ENCODE measurements around the gene IER2. TPM values are rescaled to one million over a fixed set of nuclear protein-coding genes. Genes with fewer than 3 reads are reported as not detected.
A peak's percentile ranks its signal among the peaks of the same experiment; 100 is the strongest.

The IER2 gene
- total and polyA plus RNA-seq, 9 of the 15 experiments (the other 6 are each of a cell fraction or from before 2014, with no cell fraction given), result 4.5 to 205 (median 23.7) TPM

- TF ChIP-seq TEAD4 (IDR thresholded peaks at IDR 0.05; ENCODE audit: low read length), result no peak; the same call in 1 of the 2 replicates
- peak; percentile 60; the same call in 1 of the 2 replicates for TF ChIP-seq TEAD4 (CRISPR knock-in tag; IDR thresholded peaks at IDR 0.05; ENCODE audit: borderline replicate concordance)
- peak; percentile 81 for TF ChIP-seq XRCC5 (IDR thresholded peaks at IDR 0.05; ENCODE audit: low read depth, low read length)
- TF ChIP-seq ZKSCAN3 (CRISPR knock-in tag; IDR thresholded peaks at IDR 0.05), result no peak
- 0 out of 2 replicates have a peak, but pooled peaks have one; percentile 50 for TF ChIP-seq SMARCA5 (IDR thresholded peaks at IDR 0.05)
- peak; percentile 52 for TF ChIP-seq MYNN (IDR thresholded peaks at IDR 0.05)
- TF ChIP-seq MYNN (CRISPR knock-in tag; IDR thresholded peaks at IDR 0.05), result no peak
- TF ChIP-seq PHTF2 (CRISPR knock-in tag; IDR thresholded peaks at IDR 0.05), result no peak
- TF ChIP-seq HINFP (tag; conservative IDR thresholded peaks at IDR 0.05; ENCODE audit: low read depth), result no peak
- 0 out of 2 replicates have a peak, but pooled peaks have one; percentile 36 for TF ChIP-seq PRMT5 (CRISPR knock-in tag; IDR thresholded peaks at IDR 0.05)
- TF ChIP-seq CREB5 (CRISPR knock-in tag; IDR thresholded peaks at IDR 0.05), result no peak
- TF ChIP-seq NFE2 (IDR thresholded peaks at IDR 0.05; ENCODE audit: low read depth), result peak; percentile 49; the same call in 1 of the 2 replicates
- no peak for TF ChIP-seq CEBPZ (IDR thresholded peaks at IDR 0.05; ENCODE audit: borderline replicate concordance, low read depth, low read length)
- 0 out of 2 replicates have a peak, but pooled peaks have one; percentile 23 for TF ChIP-seq ELF1 (tag; IDR thresholded peaks at IDR 0.05)
- TF ChIP-seq RBM39 (optimal IDR thresholded peaks at IDR 0.05; ENCODE audit: low read depth, low read length), result peak; percentile 98
- peak; percentile 83 for TF ChIP-seq JUND (IDR thresholded peaks at IDR 0.05; ENCODE audit: borderline replicate concordance, low read depth, low read length)
- peak; percentile 80; the same call in 1 of the 3 replicates for TF ChIP-seq JUND (tag; IDR thresholded peaks at IDR 0.05; ENCODE audit: borderline replicate concordance, low read depth, low read length)
- peak; percentile 34; the same call in 1 of the 2 replicates for TF ChIP-seq SIN3B (IDR thresholded peaks at IDR 0.05; ENCODE audit: low read depth)
- peak; percentile 96 for TF ChIP-seq TAF9B (IDR thresholded peaks at IDR 0.05; ENCODE audit: partially characterized antibody)
- TF ChIP-seq TBP (optimal IDR thresholded peaks at IDR 0.05; ENCODE audit: low read depth, low read length), result no peak
- TF ChIP-seq STAG1 (CRISPR knock-in tag; IDR thresholded peaks at IDR 0.05; ENCODE audit: borderline replicate concordance), result no peak
- TF ChIP-seq HMG20A (CRISPR knock-in tag; conservative IDR thresholded peaks at IDR 0.05), result no peak
- TF ChIP-seq ZNF449 (CRISPR knock-in tag; IDR thresholded peaks at IDR 0.05), result no peak
These were observed 2.9 kb downstream of the IER2 start (continued) for GRCh38 chr19:13152974-13153568.
